GM18870 (cell line): ENCODE measurements around the gene SLC16A5.

Experiments
- ATAC-seq: cut with Tn5 transposase; IDR thresholded peaks from one replicate; pipeline ENCODE4 v1.9.1; 2021; ENCODE audit warnings: moderate library complexity; ENCODE audit not compliant: unreplicated experiment

Gene SLC16A5

DNA sequence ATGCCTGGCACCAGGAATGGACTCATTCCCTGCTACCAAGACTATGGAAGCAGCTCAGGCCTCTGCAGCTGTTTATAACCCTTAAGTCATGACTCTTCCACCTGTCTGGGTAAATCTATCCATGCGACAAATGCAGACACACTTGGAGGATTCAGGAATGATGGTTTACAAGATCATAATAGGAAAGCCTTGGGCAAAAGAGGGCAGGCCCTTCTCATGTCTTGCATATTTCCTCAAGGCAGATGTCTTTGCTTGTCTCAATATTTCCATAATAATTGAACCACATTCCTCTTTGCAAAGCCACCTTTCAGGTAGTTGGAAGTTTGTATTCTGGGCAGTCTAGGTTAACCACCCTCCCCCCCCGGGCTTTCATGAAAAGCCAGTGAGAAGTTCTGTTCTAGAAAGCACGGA, 67.4 kb downstream of the SLC16A5 start:
- no peak for ATAC-seq
